Fibroblast of lung (primary cell): ENCODE measurements around the gene KMT5C. TPM values are rescaled to one million over a fixed set of nuclear protein-coding genes. Genes with fewer than 3 reads are reported as not detected.

Source experiments
- DNase-seq, 2 donors: peaks; one replicate each; pipeline versions ENCODE4 v3.0.0 to v3.0.0-alpha.2; 2010; ENCODE audit warnings: low read depth in 2 of 2
- H2AFZ ChIP-seq: 2 replicates; pipeline ENCODE4 v1.5.1; 2012; ENCODE audit warnings: low read length, control low read depth, inconsistent platforms
- H3K27ac ChIP-seq: 2 replicates; pipeline ENCODE4 v1.5.1; 2011; ENCODE audit warnings: low read length, control low read depth; ENCODE audit not compliant: insufficient read depth
- H3K27me3 ChIP-seq: 2 replicates; pipeline ENCODE4 v1.5.1; 2011; ENCODE audit warnings: mild to moderate bottlenecking, low read length; ENCODE audit not compliant: control insufficient read depth, insufficient read depth
- H3K36me3 ChIP-seq: 2 replicates; pipeline ENCODE4 v1.5.1; 2011; ENCODE audit warnings: low read length; ENCODE audit not compliant: control insufficient read depth, insufficient read depth
- H3K4me1 ChIP-seq: 2 replicates; pipeline ENCODE4 v1.5.1; 2011; ENCODE audit warnings: low read length; ENCODE audit not compliant: control insufficient read depth, insufficient read depth; ENCODE audit errors: extremely low read depth
- H3K4me2 ChIP-seq: 2 replicates; pipeline ENCODE4 v1.5.1; 2011; ENCODE audit warnings: low read length, control low read depth; ENCODE audit not compliant: insufficient read depth; ENCODE audit errors: extremely low read depth
- H3K4me3 ChIP-seq, 4 experiments: fragments of 200-600 bp in 1 of 4; sonication (generic) in 1 of 4; replicated peaks in 1 of 4; 2 replicates each; pipeline ENCODE4 v1.5.1; 2011 to 2016; ENCODE audit warnings: low read length in 4 of 4, low read depth in 3 of 4, mild to moderate bottlenecking in 3 of 4, control low read depth in 2 of 4, inconsistent platforms in 1 of 4, mixed read lengths in 1 of 4; ENCODE audit not compliant: insufficient read depth in 1 of 4; ENCODE audit errors: control extremely low read depth in 1 of 4
- H3K79me2 ChIP-seq: 2 replicates; pipeline ENCODE4 v1.5.1; 2012; ENCODE audit warnings: mild to moderate bottlenecking, low read length, inconsistent platforms; ENCODE audit not compliant: control insufficient read depth, insufficient read depth
- H3K9ac ChIP-seq: 2 replicates; pipeline ENCODE4 v1.5.1; 2011; ENCODE audit warnings: mild to moderate bottlenecking, low read length, control low read depth; ENCODE audit not compliant: insufficient read depth
- H3K9me3 ChIP-seq: 2 replicates; pipeline ENCODE4 v1.5.1; 2012; ENCODE audit warnings: low read depth, low read length; ENCODE audit not compliant: control insufficient read depth, insufficient read depth
- H4K20me1 ChIP-seq: 2 replicates; pipeline ENCODE4 v1.5.1; 2011; ENCODE audit warnings: low read length; ENCODE audit not compliant: control insufficient read depth, insufficient read depth; ENCODE audit errors: extremely low read depth
- CTCF ChIP-seq, 2 donors: IDR thresholded peaks in 1 of 2; conservative IDR thresholded peaks in 1 of 2; 1 replicate in 1 of 2; 2 replicates in 1 of 2; pipeline ENCODE4 v1.5.1; 2011 to 2012; ENCODE audit warnings: low read length in 2 of 2, control low read depth in 1 of 2, inconsistent platforms in 1 of 2, low read depth in 1 of 2, mild to moderate bottlenecking in 1 of 2
- EZH2 ChIP-seq: IDR thresholded peaks from 2 replicates; pipeline ENCODE4 v1.5.1; 2012; ENCODE audit warnings: low read length, control low read depth, mild to moderate bottlenecking; ENCODE audit errors: missing control alignments
- polyA plus RNA-seq, 2 donors: library from polyadenylated mRNA; depleted of rRNA in 1 of 2; stranded (reverse) in 1 of 2; unstranded in 1 of 2; fragments of >200 nt; gene quantifications; 2 replicates each; pipeline ENCODE4 v1.2.1, GENCODE V29; 2011 to 2012; ENCODE audit warnings: missing spikeins in 1 of 2
- total RNA-seq: library from RNA; depleted of rRNA; stranded (reverse); fragments of >200 nt; gene quantifications from 2 replicates; pipeline ENCODE4 v1.2.1, GENCODE V29; 2014

KMT5C gene
- total and polyA plus RNA-seq, 2 donors (not counting 1 experiment from before 2014, with no cell fraction given): 2.5 to 4.1 TPM

- Histone ChIP-seq H4K20me1 (no peaks in the 10 kb centered on the region), H3K9me3 (no peaks in the 10 kb centered on the region), H3K4me3 (no peak overlapping the region), H3K79me2 (no peaks in the 10 kb centered on the region), H3K27ac (no peak overlapping the region), H3K27me3 (peaks cover 4% of the 10 kb centered on the region), H3K36me3 (no peaks in the 10 kb centered on the region), H2AFZ (no peak overlapping the region), H3K4me2 (no peak overlapping the region), H3K4me1 (no peaks in the 10 kb centered on the region), H3K9ac (no peak overlapping the region)
- DNase-seq: no peak
- no peak for TF ChIP-seq EZH2
- no peak for TF ChIP-seq CTCF (conservative IDR thresholded peaks at IDR 0.05 in 1 of 2, IDR thresholded peaks at IDR 0.05 in 1 of 2; ENCODE audit: low read depth in 1 of 2, low read length in 2 of 2)
Measured at GRCh38 chr19:55358943-55359908, 19.6 kb downstream of the KMT5C start.

GRCh38 chr19:55360902-55361301 lies 21.2 kb downstream of the KMT5C start:
- no peaks in the 10 kb centered on the region for H4K20me1 ChIP-seq
- H3K36me3 ChIP-seq: no peaks in the 10 kb centered on the region
- no peak overlapping the region for H3K4me3 ChIP-seq
- H3K4me2 ChIP-seq: no peak overlapping the region
- no peak overlapping the region for H2AFZ ChIP-seq
- no peaks in the 10 kb centered on the region for H3K79me2 ChIP-seq
- H3K9ac ChIP-seq: no peak overlapping the region
- H3K27ac ChIP-seq: no peak overlapping the region
- DNase-seq: no peak
- no peaks in the 10 kb centered on the region for H3K27me3 ChIP-seq
- no peaks in the 10 kb centered on the region for H3K9me3 ChIP-seq
- no peaks in the 10 kb centered on the region for H3K4me1 ChIP-seq
- TF ChIP-seq EZH2 (no peak), CTCF (conservative IDR thresholded peaks at IDR 0.05 in 1 of 2, IDR thresholded peaks at IDR 0.05 in 1 of 2; ENCODE audit: low read depth in 1 of 2, low read length in 2 of 2) (no peak)

GRCh38 chr19:55362174-55362989 lies 22.7 kb downstream of the KMT5C start:
- TF ChIP-seq CTCF (conservative IDR thresholded peaks at IDR 0.05 in 1 of 2, IDR thresholded peaks at IDR 0.05 in 1 of 2; ENCODE audit: low read depth in 1 of 2, low read length in 2 of 2): no peak
- TF ChIP-seq EZH2: no peak
- H2AFZ ChIP-seq: no peak overlapping the region

More at GRCh38 chr19:55362174-55362989, 22.7 kb downstream of the KMT5C start:
- H3K79me2 ChIP-seq: no peaks in the 10 kb centered on the region
- no peaks in the 10 kb centered on the region for H3K27me3 ChIP-seq
- no peaks in the 10 kb centered on the region for H3K9me3 ChIP-seq
- H3K27ac ChIP-seq: no peak overlapping the region
- H4K20me1 ChIP-seq: no peaks in the 10 kb centered on the region
- no peak overlapping the region for H3K4me2 ChIP-seq
- H3K9ac ChIP-seq: no peak overlapping the region
- H3K4me3 ChIP-seq: no peak overlapping the region
- no peaks in the 10 kb centered on the region for H3K36me3 ChIP-seq
- no peaks in the 10 kb centered on the region for H3K4me1 ChIP-seq
- no peak for DNase-seq
